ENCODE data around the gene PKP1. TPM values are rescaled to one million over a fixed set of nuclear protein-coding genes. Genes with fewer than 3 reads are reported as not detected.
A peak's percentile ranks its signal among the peaks of the same experiment; 100 is the strongest.

Gene PKP1
- total and polyA plus RNA-seq, 8 donors, result 0.17 to 2.8 (median 0.20) TPM

DNA sequence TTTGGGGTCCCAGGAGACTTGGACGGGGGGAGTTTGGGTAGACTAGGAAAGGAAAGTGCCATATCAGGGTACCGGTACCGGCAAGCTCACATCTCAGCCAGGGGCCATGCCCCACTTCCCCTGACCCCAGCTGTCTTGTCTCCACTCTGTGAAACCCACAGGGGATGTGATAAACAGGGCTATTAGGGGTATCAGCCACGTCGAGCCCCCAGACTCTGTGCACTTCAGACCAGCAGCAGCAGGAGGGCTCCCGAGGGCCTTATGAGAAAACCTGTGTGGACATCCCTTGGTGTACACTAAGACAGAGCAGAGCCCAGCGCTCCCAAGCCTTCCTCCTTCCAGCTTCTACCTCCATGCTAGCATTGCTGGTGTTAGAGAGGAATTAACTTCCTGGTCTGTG, 47.9 kb downstream of the PKP1 start:
- peaks cover 5 to 11% of the 10 kb centered on the region in 2 donors for H3K4me1 ChIP-seq
- DNase-seq, result no peak
- no peak for ATAC-seq
- no peak overlapping the region for H3K27ac ChIP-seq
- no peaks in the 10 kb centered on the region for H3K27me3 ChIP-seq
- H3K36me3 ChIP-seq, result no peaks in the 10 kb centered on the region
- TF ChIP-seq, protein P1, sequence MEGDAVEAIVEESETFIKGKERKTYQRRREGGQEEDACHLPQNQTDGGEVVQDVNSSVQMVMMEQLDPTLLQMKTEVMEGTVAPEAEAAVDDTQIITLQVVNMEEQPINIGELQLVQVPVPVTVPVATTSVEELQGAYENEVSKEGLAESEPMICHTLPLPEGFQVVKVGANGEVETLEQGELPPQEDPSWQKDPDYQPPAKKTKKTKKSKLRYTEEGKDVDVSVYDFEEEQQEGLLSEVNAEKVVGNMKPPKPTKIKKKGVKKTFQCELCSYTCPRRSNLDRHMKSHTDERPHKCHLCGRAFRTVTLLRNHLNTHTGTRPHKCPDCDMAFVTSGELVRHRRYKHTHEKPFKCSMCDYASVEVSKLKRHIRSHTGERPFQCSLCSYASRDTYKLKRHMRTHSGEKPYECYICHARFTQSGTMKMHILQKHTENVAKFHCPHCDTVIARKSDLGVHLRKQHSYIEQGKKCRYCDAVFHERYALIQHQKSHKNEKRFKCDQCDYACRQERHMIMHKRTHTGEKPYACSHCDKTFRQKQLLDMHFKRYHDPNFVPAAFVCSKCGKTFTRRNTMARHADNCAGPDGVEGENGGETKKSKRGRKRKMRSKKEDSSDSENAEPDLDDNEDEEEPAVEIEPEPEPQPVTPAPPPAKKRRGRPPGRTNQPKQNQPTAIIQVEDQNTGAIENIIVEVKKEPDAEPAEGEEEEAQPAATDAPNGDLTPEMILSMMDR (IDR thresholded peaks at IDR 0.05), result no peak
- no peaks in the 10 kb centered on the region for H3K9me3 ChIP-seq
- H3K4me3 ChIP-seq, result no peak overlapping the region
- intact Hi-C loops (cut with DNase I), result no loop called here

DNA sequence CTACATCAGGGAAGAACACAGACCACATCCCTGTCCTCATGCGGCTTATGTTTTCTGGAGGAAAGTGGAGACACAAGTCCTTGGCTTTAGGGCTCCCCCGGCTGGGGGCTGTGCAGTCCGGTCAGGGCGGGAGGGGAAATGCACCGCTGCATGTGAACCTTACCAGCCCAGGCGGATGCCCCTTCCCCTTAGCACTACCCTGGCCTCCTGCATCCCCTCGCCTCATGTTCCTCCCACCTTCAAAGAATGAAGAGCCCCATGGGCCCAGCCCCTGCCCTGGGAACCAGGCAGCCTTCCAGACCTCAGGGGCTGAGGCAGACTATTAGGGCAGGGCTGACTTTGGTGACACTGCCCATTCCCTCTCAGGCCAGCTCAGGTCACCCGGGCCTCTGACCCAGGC, 48.7 kb downstream of the PKP1 start:
- Histone ChIP-seq H3K9me3 (no peaks in the 10 kb centered on the region), H3K4me1 (peaks cover 5 to 11% of the 10 kb centered on the region in 2 donors), H3K4me3 (no peak overlapping the region), H3K36me3 (no peaks in the 10 kb centered on the region), H3K27ac (no peak overlapping the region), H3K27me3 (no peaks in the 10 kb centered on the region)
- no peak for DNase-seq
- ATAC-seq, result no peak
- intact Hi-C loops (cut with DNase I), result no loop called here
- TF ChIP-seq, protein P1 (IDR thresholded peaks at IDR 0.05), result no peak

DNA sequence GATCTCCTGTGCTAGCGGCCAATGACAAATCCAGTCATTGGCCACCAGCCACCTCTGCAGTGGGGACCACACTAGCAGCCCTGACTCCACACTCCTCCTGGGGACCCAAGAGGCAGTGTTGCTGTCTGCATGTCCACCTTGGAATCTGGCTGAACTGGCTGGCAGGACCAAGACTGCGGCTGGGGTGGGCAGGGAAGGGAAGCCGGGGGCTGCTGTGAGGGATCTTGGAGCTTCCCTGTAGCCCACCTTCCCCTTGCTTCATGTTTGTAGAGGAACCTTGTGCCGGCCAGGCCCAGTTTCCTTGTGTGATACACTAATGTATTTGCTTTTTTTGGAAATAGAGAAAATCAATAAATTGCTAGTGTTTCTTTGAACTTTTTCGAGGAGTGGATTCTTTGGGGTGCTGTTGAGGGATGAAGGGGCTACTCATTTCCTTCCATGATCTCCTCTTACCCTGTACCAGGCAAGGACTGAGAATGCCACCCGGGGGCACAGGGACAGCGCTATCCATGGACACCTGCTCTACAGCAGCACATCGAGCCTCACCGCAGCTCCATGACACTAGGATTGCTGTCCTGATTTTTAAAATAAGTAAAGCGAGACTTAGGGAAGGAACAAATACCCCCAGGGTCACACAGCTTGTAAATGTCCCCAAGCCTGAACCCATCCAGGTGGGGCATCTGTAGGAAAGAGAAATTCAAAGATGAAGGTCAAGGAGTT, 49.5 kb downstream of the PKP1 start:
- H3K9me3 ChIP-seq, result no peaks in the 10 kb centered on the region
- no peak overlapping the region for H3K27ac ChIP-seq
- ATAC-seq (no peak), DNase-seq (no peak)
- no peaks in the 10 kb centered on the region for H3K27me3 ChIP-seq
- H3K36me3 ChIP-seq, result no peaks in the 10 kb centered on the region
- H3K4me1 ChIP-seq, result peaks cover 5 to 11% of the 10 kb centered on the region in 2 donors
- intact Hi-C loops (cut with DNase I), result no loop called here
- no peak overlapping the region for H3K4me3 ChIP-seq
- TF ChIP-seq, protein P1 (IDR thresholded peaks at IDR 0.05), result no peak

DNA sequence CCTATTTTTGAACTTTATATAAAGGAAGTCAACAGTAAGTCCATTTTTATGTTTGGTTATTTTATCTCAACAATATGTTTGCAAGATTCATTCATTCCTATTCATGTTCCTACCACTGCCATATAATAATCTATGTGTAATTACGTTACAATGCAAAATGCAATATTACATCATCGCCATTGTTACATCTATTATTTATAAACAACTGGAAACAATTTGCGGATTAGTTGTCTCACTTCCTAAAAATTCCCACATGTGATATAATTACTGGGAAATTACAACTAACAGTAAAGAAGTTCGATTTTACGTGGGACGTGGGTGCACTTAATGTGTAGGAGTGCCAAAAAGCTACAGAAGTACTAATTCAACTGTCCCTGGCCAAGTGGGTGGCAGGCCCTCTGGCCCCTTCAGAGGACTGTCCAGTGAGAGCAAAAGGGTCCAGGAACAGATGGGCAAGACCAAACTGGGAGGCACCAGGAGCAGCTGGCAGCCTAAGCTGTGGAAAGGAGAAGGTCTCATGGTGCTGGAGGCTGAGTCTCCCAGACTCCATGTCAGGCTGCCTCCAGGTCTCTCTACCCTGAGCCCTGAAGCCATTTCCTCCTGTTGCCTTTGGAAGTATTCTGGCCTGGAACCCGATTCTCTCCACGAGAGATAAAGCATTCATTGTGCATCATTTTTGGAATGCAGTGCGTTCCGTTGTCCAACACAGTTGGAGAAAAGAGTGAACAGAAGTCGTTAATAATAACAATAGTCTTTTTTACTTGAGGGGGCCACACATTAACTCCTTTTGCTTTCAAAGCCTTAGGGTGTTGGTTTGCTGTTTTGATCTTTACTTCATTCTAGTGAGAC, 51.2 kb downstream of the PKP1 start:
- H3K9me3 ChIP-seq, result no peaks in the 10 kb centered on the region
- TF ChIP-seq, protein P1 (IDR thresholded peaks at IDR 0.05), result no peak
- H3K4me1 ChIP-seq, result peaks cover 2 to 9% of the 10 kb centered on the region in 2 donors
- DNase-seq (no peak), ATAC-seq (no peak)
- H3K4me3 ChIP-seq, result no peak overlapping the region
- H3K27me3 ChIP-seq, result no peaks in the 10 kb centered on the region
- intact Hi-C loops (cut with DNase I), result no loop called here
- H3K27ac ChIP-seq, result peak overlapping the region in 1 of 2 donors; percentile 57
- H3K36me3 ChIP-seq, result no peaks in the 10 kb centered on the region

DNA sequence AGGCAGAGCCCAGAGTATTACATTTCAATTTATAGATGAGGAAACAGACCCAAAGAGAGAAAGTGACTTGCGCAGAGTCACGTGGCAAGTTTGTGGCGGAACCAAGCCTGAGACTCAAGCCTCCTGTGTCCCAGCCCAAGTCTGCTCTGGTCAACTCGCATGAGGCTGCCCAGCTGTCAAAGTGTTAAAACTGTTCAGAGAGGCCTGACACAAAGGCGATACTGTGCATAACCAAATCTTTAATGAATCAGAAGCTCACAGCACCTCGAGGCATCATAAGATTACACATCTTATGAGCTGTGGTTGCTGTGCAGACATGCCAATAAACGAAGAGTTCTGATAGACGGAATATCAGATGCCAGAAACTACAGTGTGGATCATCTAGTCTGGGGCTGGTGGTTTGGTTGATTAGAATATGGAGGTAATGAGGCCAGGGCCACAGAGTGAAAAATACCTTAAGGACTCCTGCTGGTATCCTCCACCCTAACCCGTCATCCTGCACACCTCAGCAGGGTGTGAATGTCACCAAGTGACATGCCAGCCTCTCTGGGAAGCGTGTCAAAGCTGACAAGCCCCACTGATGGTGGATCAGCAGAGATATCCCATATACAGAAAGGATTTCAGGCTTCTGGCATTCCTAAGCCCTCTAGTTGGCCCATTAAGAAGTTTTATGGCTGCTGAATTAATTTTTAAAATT, 52.0 kb downstream of the PKP1 start:
- TF ChIP-seq, protein P1 (IDR thresholded peaks at IDR 0.05), result no peak
- H3K36me3 ChIP-seq, result no peaks in the 10 kb centered on the region
- peaks cover 0 to under 1% of the 10 kb centered on the region in 2 donors for H3K4me1 ChIP-seq
- no peak overlapping the region for H3K4me3 ChIP-seq
- intact Hi-C loops (cut with DNase I), result no loop called here
- ATAC-seq (no peak), DNase-seq (no peak)
- H3K27me3 ChIP-seq, result no peaks in the 10 kb centered on the region
- no peak overlapping the region for H3K27ac ChIP-seq
- no peaks in the 10 kb centered on the region for H3K9me3 ChIP-seq

Data from left lung (tissue), 10 donors.